ENCODE data around the gene ATM. TPM values are rescaled to one million over a fixed set of nuclear protein-coding genes. Genes with fewer than 3 reads are reported as not detected.
"Not testable (repeated sequence)": the region's sequence is repeated elsewhere in the genome, so short reads cannot be mapped to it uniquely, and the experiment has no call there.

The ATM gene
- total RNA-seq, 1 experiment from 2014 or later = 20.8 TPM

- peak; percentile 3 for DNase-seq (ENCODE audit: low read depth)
These were observed 55.7 kb downstream of the ATM start for GRCh38 chr11:108278546-108278945.

- no peak for DNase-seq (ENCODE audit: low read depth)
These were observed 56.1 kb downstream of the ATM start for GRCh38 chr11:108278954-108279353.

GRCh38 chr11:108286370-108286769 lies 63.5 kb downstream of the ATM start:
- DNase-seq (ENCODE audit: low read depth) = no peak

- DNase-seq (ENCODE audit: low read depth) = no peak
These were observed 64.1 kb downstream of the ATM start for GRCh38 chr11:108286956-108287355.

GRCh38 chr11:108289066-108289465 lies 66.2 kb downstream of the ATM start:
- DNase-seq (ENCODE audit: low read depth) = not testable (repeated sequence)

GRCh38 chr11:108289699-108290098 lies 66.8 kb downstream of the ATM start:
- no peak for DNase-seq (ENCODE audit: low read depth)

- DNase-seq (ENCODE audit: low read depth) = no peak
These were observed 70.4 kb downstream of the ATM start for GRCh38 chr11:108293229-108293628.

- no peak for DNase-seq (ENCODE audit: low read depth)
These were observed 79.4 kb downstream of the ATM start for GRCh38 chr11:108302121-108302785.

GRCh38 chr11:108307751-108308150 lies 84.9 kb downstream of the ATM start:
- no peak for DNase-seq (ENCODE audit: low read depth)

- DNase-seq (ENCODE audit: low read depth) = no peak
These were observed 90.6 kb downstream of the ATM start for GRCh38 chr11:108313444-108313843.

- DNase-seq (ENCODE audit: low read depth) = no peak
These were observed 93.2 kb downstream of the ATM start for GRCh38 chr11:108316061-108316460.

GRCh38 chr11:108319541-108320145 lies 96.8 kb downstream of the ATM start:
- no peak for DNase-seq (ENCODE audit: low read depth)

GRCh38 chr11:108322666-108323065 lies 99.8 kb downstream of the ATM start:
- DNase-seq (ENCODE audit: low read depth) = no peak

GRCh38 chr11:108324587-108324986 lies 101.7 kb downstream of the ATM start:
- peak; percentile 5 for DNase-seq (ENCODE audit: low read depth)

- no peak for DNase-seq (ENCODE audit: low read depth)
These were observed 110.6 kb downstream of the ATM start for GRCh38 chr11:108333403-108333899.

- no peak for DNase-seq (ENCODE audit: low read depth)
These were observed 115.9 kb downstream of the ATM start for GRCh38 chr11:108338750-108339149.

GRCh38 chr11:108340973-108341372 lies 118.1 kb downstream of the ATM start:
- no peak for DNase-seq (ENCODE audit: low read depth)

- no peak for DNase-seq (ENCODE audit: low read depth)
These were observed 118.8 kb downstream of the ATM start for GRCh38 chr11:108341654-108342053.

- DNase-seq (ENCODE audit: low read depth) = no peak
These were observed 120.8 kb downstream of the ATM start for GRCh38 chr11:108343714-108344113.

GRCh38 chr11:108345767-108346166 lies 122.9 kb downstream of the ATM start:
- DNase-seq (ENCODE audit: low read depth) = no peak

GRCh38 chr11:108346451-108346850 lies 123.6 kb downstream of the ATM start:
- no peak for DNase-seq (ENCODE audit: low read depth)

- DNase-seq (ENCODE audit: low read depth) = no peak
These were observed 128.6 kb downstream of the ATM start for GRCh38 chr11:108351468-108351867.

- no peak for DNase-seq (ENCODE audit: low read depth)
These were observed 141.3 kb downstream of the ATM start for GRCh38 chr11:108364159-108364558.

- DNase-seq (ENCODE audit: low read depth) = no peak
These were observed 145.3 kb downstream of the ATM start for GRCh38 chr11:108368134-108368533.

All from Daoy (cell line).